HepG2 (cell line): ENCODE data around the gene GNB4. TPM values are rescaled to one million over a fixed set of nuclear protein-coding genes. Genes with fewer than 3 reads are reported as not detected.

Experiments
- ATAC-seq: fragments of 200-7000 bp; cut with Tn5 transposase; 3 replicates; pipeline ENCODE4 v1.9.1; 2020; ENCODE audit warnings: mild to moderate bottlenecking, moderate library complexity
- BruUV-seq: library from RNA; stranded (reverse); fragments of 400-500 nt; replicated peaks from 2 replicates; lab custom pipeline; 2021; lab: Mats Ljungman, UMichigan
- CTCF ChIA-PET: fragments of 300-600 bp; formaldehyde crosslinking; extraction: SDS; loops from one replicate; lab custom pipeline; 2021; ENCODE audit warnings: low total read pairs, inconsistent platforms, low intra/inter-chr PET ratio; lab: Yijun Ruan, JAX
- POLR2A ChIA-PET: fragments of 350-600 bp; sonication (Branson Sonifier 250); formaldehyde crosslinking; loops from one replicate; lab custom pipeline; 2020; ENCODE audit warnings: antibody characterized with exemption, inconsistent platforms; lab: Yijun Ruan, JAX
- DNase-seq: peaks from one replicate; pipeline ENCODE4 v3.0.0-alpha.2; 2015; ENCODE audit warnings: low spot score
- FAIRE-seq: peaks from 3 replicates; lab custom pipeline; 2011; peaks lifted over from hg19 to GRCh38; lab: Jason Lieb, UNC
- H2AFZ ChIP-seq: one replicate; pipeline ENCODE4 v1.6.1; 2011; ENCODE audit warnings: low read length, inconsistent platforms
- H3K27ac ChIP-seq: fragments of 300-600 bp; 3 replicates; pipeline ENCODE4 v1.8.0; 2011; ENCODE audit warnings: mixed run types, mild to moderate bottlenecking, mixed read lengths, low read length, inconsistent platforms; ENCODE audit not compliant: insufficient read depth; ENCODE audit errors: extremely low read length
- H3K27me3 ChIP-seq, 2 experiments: fragments of 200-600 bp in 1 of 2; 2 replicates in 1 of 2; 3 replicates in 1 of 2; pipeline versions ENCODE4 v1.6.0 to v1.8.0; 2011; ENCODE audit warnings: low read length in 2 of 2, mild to moderate bottlenecking in 2 of 2, moderate library complexity in 2 of 2, inconsistent platforms in 1 of 2; ENCODE audit not compliant: insufficient read depth in 2 of 2, control insufficient read depth in 1 of 2
- H3K36me3 ChIP-seq, 2 experiments: fragments of 200-600 bp in 1 of 2; replicated peaks in 1 of 2; 2 replicates in 1 of 2; 3 replicates in 1 of 2; pipeline versions ENCODE4 v1.5.1 to v1.8.0; 2011; ENCODE audit warnings: low read length in 2 of 2, inconsistent platforms in 1 of 2; ENCODE audit not compliant: insufficient read depth in 2 of 2, control insufficient read depth in 1 of 2
- H3K4me1 ChIP-seq: 2 replicates; pipeline ENCODE4 v1.5.1; 2012; ENCODE audit warnings: low read length, inconsistent platforms; ENCODE audit not compliant: insufficient read depth
- H3K4me2 ChIP-seq: 2 replicates; pipeline ENCODE4 v1.6.0; 2011; ENCODE audit warnings: low read depth, low read length, inconsistent platforms
- H3K4me3 ChIP-seq, 3 experiments: fragments of 200-600 bp in 1 of 3; sonication (generic), shearing (Covaris generic) in 1 of 3; replicated peaks in 1 of 3; 2 replicates each; pipeline ENCODE4 v1.5.1; 2011 to 2016; ENCODE audit warnings: low read length in 3 of 3, inconsistent platforms in 2 of 3, low read depth in 2 of 3, mild to moderate bottlenecking in 2 of 3, control low read depth in 1 of 3, mixed read lengths in 1 of 3; ENCODE audit not compliant: insufficient read depth in 1 of 3
- H3K79me2 ChIP-seq: one replicate; pipeline ENCODE4 v1.6.1; 2011; ENCODE audit warnings: low read length, inconsistent platforms; ENCODE audit not compliant: insufficient read depth
- H3K9ac ChIP-seq: 2 replicates; pipeline ENCODE4 v1.6.0; 2011; ENCODE audit warnings: mild to moderate bottlenecking, low read depth, low read length, inconsistent platforms; ENCODE audit not compliant: insufficient read depth
- H3K9me3 ChIP-seq: 2 replicates; pipeline ENCODE4 v1.5.1; 2012; ENCODE audit warnings: mild to moderate bottlenecking, low read length
- H4K20me1 ChIP-seq: 2 replicates; pipeline ENCODE4 v1.6.0; 2011; ENCODE audit warnings: inconsistent platforms, mild to moderate bottlenecking, low read length, moderate library complexity; ENCODE audit not compliant: insufficient read depth
- HDAC2 ChIP-seq: sonication (generic); formaldehyde crosslinking; IDR thresholded peaks from 2 replicates; pipeline ENCODE4 v1.4.0; 2020; ENCODE audit warnings: missing genetic modification reagents
- IRF2 ChIP-seq: IDR thresholded peaks from 2 replicates; pipeline ENCODE4 v1.6.1; 2018; ENCODE audit warnings: missing genetic modification reagents, missing compliant biosample characterization
- MNT ChIP-seq: fragments of 450-650 bp; IDR thresholded peaks from 2 replicates; pipeline ENCODE4 v1.6.1; 2016
- RFXANK ChIP-seq: IDR thresholded peaks from 2 replicates; pipeline ENCODE4 v1.6.1; 2016
- SSRP1 ChIP-seq: IDR thresholded peaks from 2 replicates; pipeline ENCODE4 v1.6.1; 2016; ENCODE audit warnings: control low read depth
- ZEB1 ChIP-seq: IDR thresholded peaks from 2 replicates; pipeline ENCODE4 v1.6.1; 2012; ENCODE audit warnings: mild to moderate bottlenecking, low read depth, inconsistent platforms; ENCODE audit not compliant: insufficient replicate concordance
- ZNF264 ChIP-seq: sonication (generic); formaldehyde crosslinking; IDR thresholded peaks from 2 replicates; pipeline ENCODE4 v1.4.0; 2020; ENCODE audit warnings: missing genetic modification reagents
- ZNF513 ChIP-seq: sonication (generic); formaldehyde crosslinking; conservative IDR thresholded peaks from 2 replicates; pipeline ENCODE4 v1.5.0; 2020; ENCODE audit warnings: missing genetic modification reagents
- WGBS: methylation state at CpG from one replicate; pipeline ENCODE4 v1.1.6; 2017; ENCODE audit warnings: low lambda C conversion rate; 5-methylcytosine and 5-hydroxymethylcytosine counted together
- in situ Hi-C: cut with HindIII; loops from 2 replicates; pipeline ENCODE4 v1.10.0; 2017; ENCODE audit warnings: low pct_unique_long_range_greater_than_20kb; ENCODE audit not compliant: extremely low pct_ligation_motif_present
- intact Hi-C: fragments of 100-400 bp; cut with micrococcal nuclease; formaldehyde crosslinking; loops from one replicate; pipeline ENCODE4 v1.10.0; 2022; ENCODE audit not compliant: unreplicated experiment
- polyA plus RNA-seq, 8 experiments: library from polyadenylated mRNA; depleted of rRNA in 3 of 8; stranded (reverse) in 7 of 8; unstranded in 1 of 8; fragments of >200 nt; fragmentation: Illumina TruSeq in 4 of 8; extraction: Trizol in 4 of 8; gene quantifications; 2 replicates each; pipeline versions ENCODE4 v1.2.1 to v1.2.3, GENCODE V29; 2011 to 2016; ENCODE audit warnings: low read depth in 4 of 8, missing spikeins in 1 of 8, mixed read lengths in 1 of 8; ENCODE audit not compliant: insufficient read depth in 1 of 8
- total RNA-seq, 5 experiments: library from RNA; depleted of rRNA; stranded (reverse); fragments of >200 nt; fragmentation: Illumina TruSeq; extraction: Trizol; gene quantifications; 2 replicates each; pipeline ENCODE4 v1.2.3, GENCODE V29; 2016; ENCODE audit warnings: low read depth in 1 of 5

GNB4 gene
- total and polyA plus RNA-seq, 2 of the 13 experiments (the other 11 are each of a cell fraction or from before 2014, with no cell fraction given), result 0.07 to 0.13 TPM

- TF ChIP-seq ZEB1 (no peak), SSRP1 (no peak), ZNF264 (no peak), HDAC2 (no peak), ZNF513 (CRISPR knock-in tag) (no peak)
These were observed 12.4 kb downstream of the GNB4 start (continued) for GRCh38 chr3:179438841-179439240.

- Histone ChIP-seq H3K79me2 (no peaks in the 10 kb centered on the region), H4K20me1 (no peaks in the 10 kb centered on the region), H2AFZ (no peak overlapping the region), H3K4me3 (no peak overlapping the region), H3K4me1 (no peaks in the 10 kb centered on the region), H3K4me2 (no peak overlapping the region), H3K27ac (no peak overlapping the region), H3K9ac (no peak overlapping the region), H3K9me3 (no peaks in the 10 kb centered on the region), H3K27me3 (no peaks in the 10 kb centered on the region; a peak in 1 of 5 replicates), H3K36me3 (no peaks in the 10 kb centered on the region)
- intact Hi-C loops (no loop called here), in situ Hi-C loops (no loop called here)
- ATAC-seq, result no peak
- no peak for FAIRE-seq
- no TSS peak for BruUV-seq
- 9% methylated on average over 3 of the region's 3 CpGs for WGBS
- no peak for DNase-seq
- TF ChIP-seq IRF2 (CRISPR knock-in tag) (no peak), RFXANK (CRISPR knock-in tag) (no peak), MNT (peak; percentile 70)
- CTCF ChIA-PET, result no interaction called here
- POLR2A ChIA-PET, result no interaction called here
These were observed 14.8 kb downstream of the GNB4 start for GRCh38 chr3:179436517-179436916.
